Body of pancreas (tissue), 4 donors: ENCODE results near the gene NYNRIN.

ENCODE experiments used
- CTCF ChIP-seq, 7 experiments: fragments of 450-650 bp in 4 of 7; fragments of 200-600 bp in 3 of 7; sonication (generic) in 3 of 7; IDR thresholded peaks; one replicate each; pipeline ENCODE4 v1.5.1; 2016 to 2019; ENCODE audit warnings: antibody characterized with exemption in 7 of 7
- POLR2A ChIP-seq, 3 donors: fragments of 450-650 bp; IDR thresholded peaks; one replicate each; pipeline ENCODE4 v1.6.1; 2016; ENCODE audit warnings: antibody characterized with exemption in 3 of 3, mild to moderate bottlenecking in 2 of 3

- TF ChIP-seq CTCF (IDR thresholded peaks at IDR 0.05): no peak
- TF ChIP-seq POLR2A (IDR thresholded peaks at IDR 0.05): no peak
Observed at GRCh38 chr14:24363401-24363800, 35.4 kb upstream of the NYNRIN start.
